SKM-1 (cell line): ENCODE results near the gene ARHGAP24.

Experiments
- DNase-seq: peaks from one replicate; lab custom pipeline; 2025; ENCODE audit not compliant: unreplicated experiment; lab: John Stamatoyannopoulos, UW

The ARHGAP24 gene

DNA sequence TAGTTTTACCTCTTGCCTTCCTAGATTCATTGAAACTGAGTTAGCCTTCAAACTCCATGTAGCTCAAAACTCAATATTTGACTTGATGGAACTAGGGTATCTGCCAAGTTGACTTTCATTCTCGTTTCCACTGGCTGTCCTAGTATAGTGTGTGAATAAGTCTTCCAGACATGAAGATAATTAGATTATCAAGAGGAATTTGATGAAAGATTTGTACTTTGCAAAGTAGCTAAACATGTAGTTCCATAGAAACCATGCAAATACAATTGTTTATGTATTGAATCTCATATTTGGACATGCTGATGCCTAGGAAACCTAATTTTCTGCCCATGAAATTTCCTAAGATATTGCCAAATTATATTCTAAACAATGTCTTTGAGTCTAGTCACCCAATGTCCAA, 297.5 kb downstream of the ARHGAP24 start:
- DNase-seq = no peak

GRCh38 chr4:85773372-85773771, 298.4 kb downstream of the ARHGAP24 start:
- no peak for DNase-seq

- DNase-seq = no peak
Measured at GRCh38 chr4:85774000-85774399, 299.1 kb downstream of the ARHGAP24 start.

DNA sequence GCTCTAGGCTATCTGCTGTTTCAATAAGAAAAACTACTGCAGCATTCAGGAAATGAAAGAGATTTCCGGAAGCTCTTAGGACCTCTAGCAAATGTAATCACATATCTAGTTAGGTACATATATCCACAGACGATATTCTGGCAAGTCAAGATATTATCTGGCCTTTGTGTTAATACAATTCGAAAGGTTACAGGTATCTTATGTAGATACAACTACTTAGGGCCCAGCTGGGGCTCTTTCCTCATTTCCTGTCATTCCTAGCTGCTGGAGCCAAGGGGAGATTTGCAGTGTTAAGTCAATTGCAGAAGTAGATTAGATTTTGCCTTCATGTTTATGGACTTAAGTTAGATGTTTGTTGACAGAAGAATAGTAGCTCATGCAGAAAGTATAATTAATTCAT, 299.5 kb downstream of the ARHGAP24 start:
- no peak for DNase-seq

- no peak for DNase-seq
Measured at GRCh38 chr4:85776096-85776495, 301.1 kb downstream of the ARHGAP24 start.

GRCh38 chr4:85776579-85776978, 301.6 kb downstream of the ARHGAP24 start:
- no peak for DNase-seq

DNA sequence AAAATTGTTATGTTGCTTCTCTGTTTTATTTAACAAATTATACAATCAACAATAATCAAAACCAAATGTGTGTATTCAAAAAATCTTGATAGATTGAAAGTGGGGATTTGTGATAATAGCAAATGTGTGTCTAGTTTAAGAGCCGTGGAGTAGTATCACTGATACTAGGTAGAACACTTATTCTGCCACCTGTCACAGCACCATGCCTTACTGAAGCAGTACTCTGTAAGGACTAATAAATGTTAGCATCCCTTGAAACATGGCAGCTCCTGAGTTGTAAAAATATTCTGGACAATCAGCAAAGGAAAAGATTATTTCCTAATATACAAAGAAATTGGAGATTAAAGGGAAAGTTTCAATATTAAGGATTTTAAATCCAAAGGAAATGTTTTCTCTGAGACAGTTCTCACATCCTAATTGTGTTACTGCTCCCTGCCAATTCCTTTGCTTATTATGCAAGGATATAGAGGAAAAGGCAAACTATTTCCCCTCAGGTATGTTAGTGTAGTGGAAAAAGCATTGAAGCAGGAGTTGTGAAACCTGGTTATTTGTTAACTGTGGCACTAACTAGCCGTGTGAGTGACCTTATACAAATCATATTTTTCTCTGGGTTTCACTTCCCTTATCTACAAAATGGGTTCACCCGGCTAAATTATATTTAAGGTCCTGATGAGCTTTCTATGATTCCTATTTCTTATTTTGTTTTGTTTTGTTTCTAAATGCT, 303.1 kb downstream of the ARHGAP24 start:
- DNase-seq = no peak

DNA sequence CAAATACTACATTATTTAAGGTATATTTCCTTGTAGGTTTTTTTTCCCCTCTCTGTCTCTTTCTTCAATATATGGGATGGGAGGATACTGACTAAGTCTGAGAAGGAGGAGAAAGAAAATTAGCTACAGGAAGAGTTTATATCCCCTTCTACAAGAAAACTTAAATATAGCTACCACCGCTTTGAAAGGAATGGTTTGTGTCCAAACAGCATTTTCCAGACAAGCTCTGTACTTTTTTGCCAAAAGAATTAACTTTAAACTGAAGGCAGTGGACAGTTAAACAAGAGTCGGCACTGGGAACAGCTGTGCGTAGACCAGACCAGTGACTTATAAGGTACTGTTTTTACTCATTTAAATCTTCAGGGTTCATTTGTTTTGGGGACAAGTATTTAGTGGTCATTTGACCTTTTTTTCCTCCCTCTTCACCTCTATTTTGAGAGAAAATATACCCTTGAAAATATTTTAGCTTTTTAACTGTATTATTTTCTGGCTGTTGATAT, 303.7 kb downstream of the ARHGAP24 start:
- no peak for DNase-seq

GRCh38 chr4:85779165-85779564, 304.2 kb downstream of the ARHGAP24 start:
- DNase-seq = no peak

- DNase-seq = no peak
Measured at GRCh38 chr4:85780664-85781063, 305.7 kb downstream of the ARHGAP24 start.

- DNase-seq = no peak
Measured at GRCh38 chr4:85783483-85783882, 308.5 kb downstream of the ARHGAP24 start.

- no peak for DNase-seq
Measured at GRCh38 chr4:85783900-85784299, 308.9 kb downstream of the ARHGAP24 start.

- no peak for DNase-seq
Measured at GRCh38 chr4:85784348-85784747, 309.4 kb downstream of the ARHGAP24 start.

- DNase-seq = no peak
Measured at GRCh38 chr4:85784947-85785346, 310.0 kb downstream of the ARHGAP24 start.

DNA sequence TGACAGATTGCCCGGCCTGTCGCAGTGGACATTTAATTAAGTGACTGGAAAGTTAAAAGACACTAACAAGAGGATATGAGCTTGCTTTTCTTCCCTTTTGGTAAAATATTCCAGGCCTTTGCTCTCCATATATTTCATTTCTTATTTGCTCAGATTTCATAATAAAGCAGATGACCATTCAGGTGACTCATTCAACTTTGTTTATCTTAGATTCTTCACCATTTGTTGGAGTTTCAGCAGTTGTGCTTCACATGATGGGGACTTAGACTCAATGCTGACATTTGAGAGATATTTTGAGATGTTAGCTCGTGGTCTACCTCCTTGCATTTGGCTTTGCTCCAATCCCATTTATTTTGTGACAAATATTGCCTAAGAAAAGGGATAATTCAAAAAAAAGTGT, 312.2 kb downstream of the ARHGAP24 start:
- DNase-seq = no peak

GRCh38 chr4:85788604-85789003, 313.7 kb downstream of the ARHGAP24 start:
- DNase-seq = no peak

DNA sequence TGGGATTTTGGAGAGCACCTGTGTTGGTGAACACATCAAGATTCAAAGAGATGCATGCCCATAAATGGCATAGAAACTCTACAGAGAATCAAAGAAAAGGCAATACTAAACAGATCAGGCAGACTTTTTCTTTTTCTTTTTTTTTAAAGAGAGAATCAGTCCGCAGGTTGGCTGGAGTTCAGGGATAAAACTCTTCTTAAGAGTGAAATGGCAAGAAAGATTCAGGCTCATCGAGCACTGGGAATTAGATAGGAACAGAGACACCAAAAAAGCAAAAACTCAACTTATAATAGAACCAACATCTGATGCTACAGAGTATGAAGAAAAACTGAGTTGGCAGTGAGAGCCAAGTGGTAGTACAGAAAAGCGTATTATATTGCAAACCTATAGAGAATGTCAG, 314.3 kb downstream of the ARHGAP24 start:
- DNase-seq = no peak

GRCh38 chr4:85790582-85790981, 315.6 kb downstream of the ARHGAP24 start:
- no peak for DNase-seq

- DNase-seq = no peak
Measured at GRCh38 chr4:85792376-85793232, 317.7 kb downstream of the ARHGAP24 start.

DNA sequence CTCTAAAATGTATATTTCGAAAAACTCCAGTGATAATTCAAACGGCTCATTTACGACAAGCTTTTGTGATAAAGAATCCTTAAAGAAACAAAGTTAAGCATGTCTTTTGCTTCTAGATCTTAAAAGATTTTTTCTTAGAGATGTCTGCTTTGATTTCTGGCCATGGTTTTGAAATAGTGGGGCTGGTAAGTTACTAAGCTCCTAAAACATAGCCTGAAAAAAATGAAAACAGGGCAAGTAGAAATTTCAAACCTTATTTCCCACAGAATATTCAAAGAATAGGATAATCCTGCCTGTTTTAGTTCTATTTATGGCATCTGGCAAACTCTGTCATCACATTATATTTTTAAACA, 318.3 kb downstream of the ARHGAP24 start:
- no peak for DNase-seq

- DNase-seq = peak; percentile 84
Measured at GRCh38 chr4:85798012-85798770, 323.2 kb downstream of the ARHGAP24 start.

DNA sequence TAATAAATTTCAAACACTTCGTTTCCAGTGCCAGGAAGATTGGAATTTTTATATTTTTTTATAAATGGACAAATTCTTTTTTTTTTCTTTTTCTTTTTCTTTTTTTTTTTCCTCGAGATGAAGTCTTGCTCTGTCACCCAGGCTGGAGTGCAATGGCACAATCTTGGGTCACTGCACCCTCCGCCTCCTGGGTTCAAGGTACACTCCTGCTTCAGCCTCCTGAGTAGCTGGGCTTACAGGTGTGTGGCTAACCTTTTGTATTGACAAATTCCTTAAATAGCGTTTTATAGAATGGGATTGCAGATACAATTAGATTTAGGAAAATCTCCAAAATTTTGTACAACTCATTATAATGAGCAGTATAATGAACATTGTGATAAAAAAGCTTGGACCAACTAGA, 328.9 kb downstream of the ARHGAP24 start:
- no peak for DNase-seq
